GM18517 (cell line): ENCODE results near the gene SLC39A6.
"Not testable (repeated sequence)": the region's sequence is repeated elsewhere in the genome, so short reads cannot be mapped to it uniquely, and the experiment has no call there.

Experiments used
- ATAC-seq: cut with Tn5 transposase; IDR thresholded peaks from one replicate; pipeline ENCODE4 v1.9.1; 2021; ENCODE audit warnings: mild to moderate bottlenecking, moderate library complexity; ENCODE audit not compliant: unreplicated experiment

The SLC39A6 gene

DNA sequence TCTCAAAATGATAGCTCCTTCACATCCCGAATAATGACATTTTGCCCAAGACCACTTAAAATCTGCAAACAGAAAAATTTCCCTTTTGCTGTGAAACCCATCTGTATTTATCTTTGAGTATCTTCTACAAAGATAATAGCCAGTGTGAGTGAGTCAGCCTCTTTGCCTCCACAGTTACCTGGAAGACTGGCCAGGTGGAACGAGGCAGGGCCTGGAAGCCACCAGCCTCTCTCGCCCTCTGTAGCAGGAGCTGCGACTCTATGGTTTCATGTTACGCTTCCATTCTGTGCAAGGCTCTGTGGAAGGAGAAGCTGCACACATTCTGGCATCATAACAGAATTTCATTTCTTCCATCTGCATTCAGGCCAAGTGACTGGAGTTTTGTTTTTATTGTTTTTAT is 10.1 kb upstream of the SLC39A6 start:
- no peak for ATAC-seq

DNA sequence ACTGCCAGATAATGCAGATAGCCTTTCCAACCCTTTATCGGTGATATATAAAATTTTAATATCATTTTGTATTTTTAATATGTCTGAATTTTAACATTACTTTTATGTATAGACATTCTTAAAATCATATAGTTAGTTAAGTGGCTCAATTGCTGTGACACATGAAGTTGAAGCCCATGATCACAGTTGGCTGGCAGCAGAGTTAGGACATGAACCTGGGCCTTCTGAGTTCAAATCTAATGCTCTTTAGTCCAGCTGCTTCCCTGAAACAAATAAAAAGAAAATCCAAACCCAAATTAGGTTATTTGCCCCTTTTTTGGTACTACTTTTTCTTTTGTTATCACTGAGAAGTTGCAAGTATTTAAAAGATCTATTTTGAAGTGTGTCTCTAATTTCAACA is 6.1 kb upstream of the SLC39A6 start:
- no peak for ATAC-seq

DNA sequence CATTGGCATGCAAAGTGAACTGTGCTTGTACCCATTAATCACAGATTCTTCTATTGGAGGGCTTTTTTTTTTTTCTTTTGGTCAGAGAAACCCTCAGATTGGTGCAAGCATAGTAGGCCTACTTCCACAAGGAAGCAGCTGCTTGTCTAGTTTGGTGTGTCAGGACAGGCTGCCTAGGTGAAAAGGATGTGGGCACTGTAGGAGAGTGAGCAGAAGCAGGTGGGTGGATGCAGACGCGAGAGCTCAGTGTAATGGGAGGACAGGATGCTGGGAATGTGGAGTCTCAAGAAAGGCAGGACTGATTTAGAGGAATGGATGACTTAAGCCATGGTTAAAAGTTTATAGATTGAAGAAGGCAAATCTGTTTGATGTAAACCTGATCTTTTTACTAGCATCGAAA is 3.6 kb upstream of the SLC39A6 start:
- no peak for ATAC-seq

DNA sequence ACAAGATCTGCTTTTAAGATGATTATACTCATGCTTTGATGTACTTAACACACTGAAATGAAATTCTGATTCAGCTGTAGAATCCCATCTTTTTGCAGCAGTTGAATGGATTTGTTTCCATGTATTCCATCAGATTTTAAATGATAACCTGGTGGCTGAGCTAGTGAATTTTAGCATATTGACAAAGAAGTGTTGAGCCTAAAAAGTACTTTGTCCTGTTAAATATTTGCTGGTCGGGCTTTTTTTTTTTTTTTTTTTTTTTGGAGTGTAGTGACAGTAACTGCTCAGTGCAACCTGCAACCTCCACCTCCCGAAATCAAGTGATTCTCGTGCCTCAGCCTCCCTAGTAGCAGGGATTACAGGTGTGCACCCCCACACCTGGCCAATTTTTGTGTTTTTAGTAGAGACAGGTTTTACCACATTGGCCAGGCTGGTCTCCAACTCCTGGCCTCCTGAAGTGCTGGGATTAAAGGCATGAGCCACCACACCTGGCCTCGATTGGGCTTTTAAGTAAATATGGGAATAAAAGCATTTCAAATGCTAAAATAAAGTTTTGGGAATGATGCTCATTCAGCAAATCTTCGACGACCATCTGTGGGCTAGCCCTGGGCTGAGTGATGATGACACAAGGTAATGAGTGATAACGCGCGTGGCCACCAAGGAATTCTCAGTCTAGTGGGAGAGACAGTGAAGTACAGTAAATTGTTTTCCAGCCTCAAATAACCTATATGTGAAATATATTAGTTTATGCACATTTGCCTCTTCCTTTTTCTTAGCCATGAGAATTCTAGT is 2.7 kb upstream of the SLC39A6 start:
- no peak for ATAC-seq

DNA sequence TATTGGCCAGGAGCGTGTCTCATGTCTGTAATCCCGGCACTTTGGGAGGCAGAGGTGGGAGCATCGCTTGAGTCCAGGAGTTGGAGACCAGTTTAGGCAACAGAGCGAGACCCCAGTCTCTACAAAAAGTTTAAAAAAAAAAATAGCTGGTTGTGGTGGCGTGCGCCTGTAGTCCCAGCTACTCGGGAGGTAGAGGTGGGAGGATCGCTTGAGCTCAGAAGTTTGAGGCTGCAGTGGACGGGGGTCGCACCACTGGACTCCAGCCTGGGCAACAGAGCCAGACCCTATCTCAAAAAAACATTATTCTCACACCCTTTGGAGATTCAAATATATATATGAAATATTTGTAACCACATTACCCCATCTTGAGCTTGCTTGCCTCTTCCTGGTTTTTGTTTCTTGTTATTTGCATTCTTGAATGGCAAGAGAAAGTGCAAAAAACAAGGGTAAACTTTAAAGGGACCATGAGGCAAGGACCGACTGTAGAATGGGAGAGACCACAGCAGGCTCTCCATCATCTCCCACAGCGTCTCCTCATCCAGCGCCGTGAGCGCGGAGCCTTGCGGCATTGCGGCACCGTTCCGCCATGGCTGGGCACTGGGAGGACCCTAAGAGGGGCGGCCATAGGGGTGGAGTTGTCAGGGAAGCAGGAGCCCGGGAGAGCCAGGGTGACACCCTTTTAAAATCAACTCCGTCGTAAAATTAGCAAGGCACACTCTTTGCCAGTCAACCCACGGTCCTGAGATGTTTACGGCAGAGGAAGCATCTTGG is 1.9 kb upstream of the SLC39A6 start:
- ATAC-seq: no peak

DNA sequence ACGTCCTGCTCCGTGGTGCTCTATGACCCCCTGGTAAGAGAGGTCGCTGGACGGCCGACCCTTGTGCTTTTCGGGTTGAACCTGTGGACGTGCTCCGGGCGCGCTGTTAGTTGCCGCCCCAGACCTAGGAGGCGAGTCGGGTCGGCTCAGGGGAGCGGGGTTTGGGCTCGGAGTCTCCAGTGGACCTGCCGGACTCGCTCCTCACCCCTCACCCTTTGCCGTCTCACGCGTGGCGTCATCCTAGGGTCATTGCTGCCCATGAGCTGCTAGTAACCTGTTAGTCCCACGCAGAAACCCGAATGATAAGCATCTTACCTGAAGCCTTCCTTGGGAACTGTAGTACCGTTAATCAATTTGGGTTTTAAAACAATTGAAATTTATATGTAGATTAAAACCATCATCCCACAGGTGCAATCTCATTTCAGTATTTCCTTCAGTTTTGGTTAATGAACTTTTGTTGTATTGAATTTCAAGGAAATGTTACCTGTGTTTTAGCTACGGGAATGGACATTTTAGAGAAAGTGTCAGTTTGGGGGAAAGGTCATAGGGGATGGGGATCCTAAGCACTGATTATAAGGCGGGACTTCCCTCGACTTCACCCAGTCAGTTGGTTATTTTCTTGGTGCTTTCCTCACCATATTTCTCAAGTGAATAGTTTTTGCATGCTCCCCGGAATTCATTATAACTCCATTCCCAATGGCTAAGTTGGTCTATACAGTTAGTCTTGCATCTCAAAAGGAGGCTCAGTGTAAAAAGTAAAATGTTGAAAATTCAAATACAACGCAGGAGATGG is 1.1 kb upstream of the SLC39A6 start:
- ATAC-seq: peak; percentile 22

DNA sequence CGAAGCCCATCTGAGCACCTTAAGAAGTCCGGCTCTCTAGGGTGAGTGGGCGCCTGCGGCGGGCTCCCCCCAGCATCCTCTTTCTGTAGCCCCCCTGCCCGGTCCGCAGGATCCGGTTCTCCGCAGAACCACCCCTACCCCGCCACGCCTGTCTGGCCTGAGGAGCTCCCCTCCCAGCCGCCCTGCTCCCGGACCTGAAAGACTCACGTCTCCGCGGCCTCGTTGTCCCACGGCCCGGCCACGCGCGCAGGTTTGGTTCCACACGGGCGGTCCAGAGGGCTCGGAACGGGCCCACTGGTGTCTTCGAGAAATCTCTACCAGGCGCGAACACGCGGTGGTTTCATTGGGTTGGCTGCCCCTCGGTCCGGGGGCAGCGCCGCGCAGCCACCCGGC is 237 bp downstream of the SLC39A6 start:
- ATAC-seq: no peak

DNA sequence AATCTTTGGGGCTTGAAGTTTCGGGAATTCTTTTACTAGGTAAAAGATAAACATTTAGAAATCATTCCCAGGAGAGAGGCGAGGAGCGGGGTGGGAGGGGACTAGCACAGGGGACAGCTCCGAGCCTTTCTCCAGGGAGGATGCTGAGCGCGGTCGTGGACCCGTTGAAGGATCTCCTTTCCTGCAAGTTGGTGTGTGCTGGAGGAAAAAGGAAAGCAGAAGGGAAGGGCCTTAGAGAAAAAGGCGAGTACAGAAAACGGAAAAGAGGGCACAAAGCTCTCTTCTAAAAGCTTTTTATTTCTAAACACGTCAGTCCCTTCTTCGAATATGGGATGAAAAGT is 640 bp downstream of the SLC39A6 start:
- ATAC-seq: no peak

DNA sequence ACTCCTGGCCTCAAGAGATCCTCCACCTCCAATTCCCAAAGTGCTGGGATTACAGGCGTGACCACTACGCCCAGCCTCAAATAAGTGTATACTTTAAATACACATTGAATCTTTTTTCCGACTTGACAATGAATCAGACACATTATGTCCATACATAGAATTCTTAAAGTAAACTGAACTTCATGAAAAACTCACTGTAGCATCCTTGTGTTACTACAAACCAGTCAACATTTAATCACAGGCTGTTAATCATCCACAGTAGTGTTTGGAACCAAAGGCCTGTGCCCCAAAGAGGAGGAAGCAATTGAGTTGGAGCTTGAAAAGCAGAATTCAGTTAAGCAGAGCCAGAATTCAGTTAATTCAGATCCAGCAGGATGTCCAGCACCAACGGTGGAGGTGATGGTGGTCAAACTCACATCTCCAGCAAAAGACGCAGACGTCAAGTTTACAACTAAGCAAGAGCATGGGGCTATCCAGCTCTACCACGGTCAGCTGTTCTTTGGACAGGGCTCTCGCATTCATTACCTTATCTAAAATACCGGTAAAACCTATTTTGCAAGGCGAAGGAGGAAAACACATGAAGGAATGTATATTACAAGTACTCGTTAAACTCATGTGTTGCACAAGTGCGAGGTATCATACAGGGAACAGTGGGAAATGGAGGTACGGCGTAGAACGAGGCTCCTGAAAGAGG is 1.2 kb downstream of the SLC39A6 start:
- ATAC-seq: no peak

DNA sequence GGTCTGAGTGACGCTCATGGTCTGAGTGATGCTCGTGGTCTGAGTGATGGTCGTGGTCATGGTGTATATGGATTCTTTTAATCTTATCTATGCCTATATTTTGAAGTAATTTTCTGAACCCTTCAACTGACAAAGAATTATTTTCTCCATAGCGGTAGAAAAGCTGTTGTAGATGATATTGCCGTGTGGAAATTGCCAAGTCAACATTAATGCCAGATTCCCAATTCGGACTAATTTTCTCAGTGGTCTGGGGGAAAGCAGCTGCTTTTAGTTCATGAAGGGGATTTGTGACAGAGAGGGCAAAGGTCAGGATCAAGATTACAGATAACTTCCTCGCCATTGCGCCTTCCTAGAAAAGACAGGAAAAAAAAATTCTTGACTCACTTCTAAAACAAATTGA is 2.5 kb downstream of the SLC39A6 start:
- ATAC-seq: no peak

DNA sequence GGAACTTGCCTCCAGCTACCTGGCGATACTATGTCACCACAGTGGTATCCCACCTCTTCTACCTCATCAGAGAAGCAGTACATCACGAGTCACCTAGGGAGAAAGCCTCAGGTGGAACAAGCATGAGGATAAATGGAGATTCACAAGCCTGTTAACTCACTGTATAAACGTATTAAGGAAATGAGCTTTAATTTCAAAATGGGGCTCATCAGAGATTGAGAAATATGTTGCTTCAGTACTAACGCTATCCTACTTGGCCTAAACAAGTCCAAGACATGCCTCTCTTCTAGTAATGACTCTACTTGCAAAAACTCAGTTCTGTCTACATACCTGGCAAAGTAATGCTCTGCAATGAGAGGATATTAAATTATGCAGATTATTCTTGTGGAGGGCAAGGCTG is 4.3 kb downstream of the SLC39A6 start:
- ATAC-seq: no peak

DNA sequence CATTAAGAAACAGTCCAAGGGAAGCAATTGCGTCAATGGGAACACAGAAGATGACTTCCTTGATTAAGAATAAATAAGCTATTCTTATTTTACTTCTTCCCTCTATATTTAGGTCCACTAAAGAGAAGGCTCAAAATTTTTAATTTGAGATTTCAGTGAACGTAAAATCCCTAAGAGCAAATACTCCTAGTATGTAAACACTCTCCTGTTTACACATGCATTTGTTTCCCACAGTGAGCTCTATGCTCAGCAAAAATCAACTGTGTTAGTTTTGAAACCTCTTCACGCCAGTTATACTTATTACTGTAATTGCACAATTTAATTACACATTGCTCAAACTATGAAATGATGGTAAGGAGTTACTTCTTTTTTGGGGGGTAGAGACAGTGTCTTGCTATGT is 8.8 kb downstream of the SLC39A6 start:
- ATAC-seq: no peak

DNA sequence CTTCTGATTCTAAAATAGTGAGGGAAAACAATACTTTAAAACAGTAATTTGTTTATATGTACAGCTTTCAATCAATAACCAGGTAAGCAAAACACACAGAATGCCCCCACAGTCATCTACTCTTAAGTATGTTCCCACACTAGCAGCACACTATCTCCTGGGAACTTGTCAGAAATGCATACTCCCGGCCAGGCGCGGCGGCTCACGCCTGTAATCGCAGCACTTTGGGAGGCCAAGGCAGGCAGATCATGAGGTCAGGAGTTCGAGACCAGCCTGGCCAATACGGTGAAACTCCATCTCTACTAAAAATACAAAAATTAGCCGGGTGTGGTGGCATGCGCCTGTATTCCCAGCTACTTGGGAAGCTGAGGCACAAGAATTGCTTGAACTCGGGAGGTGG is 12.4 kb downstream of the SLC39A6 start:
- not testable (repeated sequence) for ATAC-seq

DNA sequence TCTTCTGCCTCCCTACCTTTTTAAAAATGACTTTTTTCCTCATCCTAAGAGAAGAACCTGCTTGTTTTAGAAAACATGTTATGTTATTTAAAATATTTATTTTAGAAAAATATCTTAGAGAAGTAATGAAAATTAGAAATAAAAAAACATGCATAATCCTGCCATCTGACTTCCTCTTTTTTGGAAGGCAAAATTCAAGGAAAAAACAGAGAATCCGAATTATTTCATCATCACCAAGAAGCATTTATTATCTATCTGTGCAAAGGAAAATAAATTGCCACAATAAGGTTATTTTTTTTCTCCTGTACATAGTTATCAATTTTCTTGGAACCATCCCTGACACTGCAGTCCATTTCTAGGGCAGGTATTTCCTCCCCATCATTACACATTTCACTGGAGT is 14.4 kb downstream of the SLC39A6 start:
- ATAC-seq: no peak

DNA sequence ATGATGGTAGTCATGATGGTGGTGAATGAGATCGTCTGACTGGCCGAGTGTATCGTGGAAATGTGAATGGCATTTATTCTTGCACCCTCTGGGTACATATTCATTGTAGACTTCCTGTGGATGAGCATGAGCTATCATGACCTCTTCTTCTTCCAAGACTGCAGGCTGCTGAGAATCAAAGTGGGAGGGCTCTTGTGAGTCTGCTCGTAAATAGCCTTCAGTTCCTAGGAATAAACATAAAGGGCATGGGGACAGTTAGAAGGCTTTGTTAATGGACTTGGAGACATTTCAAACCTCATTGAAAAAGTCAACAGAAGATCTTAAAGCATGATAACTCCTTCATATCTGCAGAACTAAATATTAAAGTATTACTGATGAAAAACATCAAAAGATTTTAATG is 14.9 kb downstream of the SLC39A6 start:
- no peak for ATAC-seq

DNA sequence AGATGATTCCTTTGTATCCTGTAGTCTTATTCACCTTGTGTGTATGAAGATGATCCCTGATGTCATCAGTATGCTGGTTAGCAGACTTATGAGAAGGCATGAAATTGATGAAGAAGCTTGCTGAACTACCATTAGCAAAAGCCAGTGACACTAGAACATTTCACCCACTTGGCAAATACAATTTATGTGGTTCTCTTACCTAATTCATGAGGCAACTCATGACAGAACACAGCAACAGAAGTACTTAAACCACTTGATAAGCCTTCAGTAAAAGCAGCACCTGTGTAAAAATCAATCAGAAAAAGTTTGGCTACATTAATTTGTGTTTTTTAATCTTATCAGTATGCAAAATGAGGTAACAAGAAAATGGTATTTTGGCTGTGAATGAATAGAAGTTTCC is 16.8 kb downstream of the SLC39A6 start:
- ATAC-seq: no peak

DNA sequence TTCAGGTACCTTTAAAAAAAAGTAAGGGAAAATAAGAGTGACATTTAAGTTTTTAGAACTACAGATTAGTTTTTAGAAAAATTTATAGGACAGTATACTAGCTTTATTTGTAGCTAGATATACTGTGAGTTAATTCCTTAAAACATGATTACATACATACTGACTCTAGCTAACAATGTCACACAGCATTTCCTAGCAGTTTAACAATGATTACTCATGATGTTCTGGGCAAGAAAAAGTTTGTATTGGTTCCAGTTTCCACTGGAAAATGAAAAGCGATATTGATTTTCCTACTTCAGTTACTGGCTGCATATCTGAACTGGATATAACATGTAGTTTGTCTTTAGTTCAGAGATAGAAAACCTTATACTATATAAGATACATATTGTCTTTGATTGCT is 19.4 kb downstream of the SLC39A6 start:
- no peak for ATAC-seq

DNA sequence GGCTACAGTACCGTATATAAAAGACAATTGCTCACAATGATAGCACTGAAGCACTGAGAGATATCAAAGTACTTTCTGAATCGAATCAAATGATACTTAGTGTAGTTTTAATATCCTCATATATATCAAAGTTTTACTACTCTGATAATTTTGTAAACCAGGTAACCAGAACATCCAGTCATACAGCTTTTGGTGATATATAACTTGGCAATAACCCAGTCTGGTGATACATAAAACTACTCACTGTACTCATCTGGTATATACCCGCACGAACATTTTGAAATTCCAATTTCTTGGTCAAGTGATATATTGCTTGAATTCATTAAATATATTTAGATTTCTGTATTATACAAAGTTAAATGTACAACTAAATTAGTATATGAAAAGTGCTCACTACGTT is 20.5 kb downstream of the SLC39A6 start:
- ATAC-seq: no peak

DNA sequence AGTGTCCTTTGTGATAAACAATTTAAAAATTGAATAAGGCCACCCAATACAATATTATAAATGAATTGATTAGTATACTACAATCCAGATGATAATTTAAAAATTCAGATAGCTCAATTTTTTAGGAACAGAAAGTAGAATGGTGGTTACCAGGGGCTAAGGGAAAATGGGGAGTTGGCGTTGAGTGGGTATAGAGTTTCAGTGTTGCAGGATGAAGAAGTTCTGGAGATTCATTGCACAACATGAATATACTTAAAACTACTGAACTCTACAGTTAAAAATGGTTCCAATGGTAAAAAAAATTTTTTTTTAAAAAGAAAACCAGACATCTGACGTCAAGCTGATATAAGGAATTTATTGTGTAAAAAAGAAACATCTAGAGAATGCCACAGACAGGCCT is 20.9 kb downstream of the SLC39A6 start:
- no peak for ATAC-seq

DNA sequence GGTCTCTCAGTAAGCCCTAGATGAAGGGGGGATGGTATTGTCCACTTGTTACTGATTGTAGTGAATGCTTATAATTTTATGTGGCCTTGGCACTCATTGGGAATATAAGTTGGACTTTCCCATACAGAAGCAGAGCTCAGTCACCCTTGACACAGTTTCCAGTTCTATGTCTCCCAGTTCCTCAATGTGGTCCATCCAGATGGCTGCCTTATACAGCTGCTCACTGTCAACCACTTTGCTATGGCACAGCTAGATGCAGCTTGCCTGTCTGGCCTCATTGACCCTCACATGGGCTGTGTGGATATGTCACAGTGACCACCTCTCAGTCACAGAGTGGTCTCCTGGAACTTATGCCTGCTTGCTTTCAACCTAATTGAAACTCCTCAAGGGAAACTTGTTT is 21.7 kb downstream of the SLC39A6 start:
- ATAC-seq: no peak

DNA sequence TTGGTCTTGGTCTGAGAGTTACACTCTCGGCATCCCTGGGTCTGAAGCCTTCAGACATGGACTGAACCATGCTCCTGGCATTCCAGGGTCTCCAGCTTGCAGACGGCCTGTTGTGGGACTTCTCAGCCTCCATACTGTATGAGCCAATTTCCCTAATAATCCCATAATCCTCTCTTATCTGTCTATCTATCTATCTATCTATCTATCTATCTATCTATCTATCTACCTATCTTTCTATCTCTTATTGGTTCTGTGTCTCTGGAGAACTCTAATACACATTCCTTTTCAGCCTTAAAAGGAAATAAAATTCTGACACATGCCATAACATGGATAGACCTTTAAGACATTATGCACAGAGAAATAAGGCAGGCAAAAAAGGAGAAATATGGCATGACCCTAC is 24.4 kb downstream of the SLC39A6 start:
- no peak for ATAC-seq
